ENCODE measurements around the gene NCBP2L. TPM values are rescaled to one million over a fixed set of nuclear protein-coding genes. Genes with fewer than 3 reads are reported as not detected.

Gene NCBP2L
- total RNA-seq, 1 donor from 2014 or later = not detected

DNA sequence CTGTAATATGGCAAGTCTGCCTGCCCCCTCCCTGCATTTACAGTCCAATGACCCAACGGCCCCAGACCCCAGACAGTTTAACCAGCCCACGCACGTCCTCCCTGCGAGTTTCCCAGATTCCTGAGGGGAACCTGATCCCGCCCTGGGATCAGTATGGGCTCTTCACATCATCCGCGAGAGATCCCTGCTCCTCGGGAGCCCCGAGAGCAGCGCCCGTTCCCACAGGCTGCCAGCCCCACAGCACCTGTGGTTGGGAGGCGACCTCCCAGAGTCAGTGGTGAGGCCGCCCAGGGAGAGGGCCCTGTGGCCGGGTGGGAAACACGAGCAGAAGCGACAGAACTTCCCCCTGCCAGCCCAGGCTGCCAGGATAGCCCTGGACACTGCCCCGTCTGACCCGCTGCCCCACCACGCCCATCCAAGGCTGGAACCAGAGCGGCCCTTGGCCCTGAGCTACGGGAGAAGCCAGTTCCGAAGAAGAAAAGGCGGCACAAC, 34.8 kb upstream of the NCBP2L start:
- intact Hi-C loops (cut with micrococcal nuclease) = loop anchor here (1.0 to 5.0 kb wide), 3 partner anchors 24 to 70 kb away; partner anchors contain the start of genes NCBP2L and TSC22D3

DNA sequence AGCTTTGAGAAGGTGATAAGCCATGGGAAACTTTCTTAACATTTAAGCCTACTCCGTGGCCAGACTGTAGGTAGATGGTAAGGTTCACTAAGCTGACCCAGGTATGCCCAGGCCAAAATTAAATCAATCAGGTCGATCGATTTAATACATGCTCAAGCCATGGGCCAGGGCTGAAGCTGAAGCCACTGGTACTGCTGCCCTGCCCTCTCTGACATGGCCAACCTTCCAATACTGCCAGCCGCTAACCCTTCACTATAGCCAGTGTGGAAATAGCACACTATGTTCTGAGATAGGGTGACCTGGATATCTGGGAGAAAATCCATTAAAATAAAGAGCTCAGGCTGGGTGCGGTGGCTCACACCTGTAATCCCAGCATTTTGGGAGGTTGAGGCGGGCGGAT, 33.5 kb upstream of the NCBP2L start:
- peaks cover 15% of the 10 kb centered on the region for H3K4me1 Mint-ChIP-seq
- intact Hi-C loops (cut with micrococcal nuclease) = loop anchor here (2.0 to 5.0 kb wide), 2 partner anchors 33 to 71 kb away; partner anchors contain the start of genes NCBP2L and TSC22D3
- peaks cover 3% of the 10 kb centered on the region for H3K36me3 Mint-ChIP-seq (ENCODE audit: low read depth)
- H3K4me3 Mint-ChIP-seq = no peak overlapping the region
- no peaks in the 10 kb centered on the region for H3K9me3 Mint-ChIP-seq
- no peak for DNase-seq
- H3K27me3 Mint-ChIP-seq = peaks cover 2% of the 10 kb centered on the region
- H3K27ac Mint-ChIP-seq = no peak overlapping the region

More for the DNA sequence above, 34.8 kb upstream of the NCBP2L start:
- Mint-ChIP-seq H3K4me1 (peaks cover 15% of the 10 kb centered on the region), H3K9me3 (no peaks in the 10 kb centered on the region), H3K4me3 (peak overlapping the region; percentile 89), H3K27ac (peak overlapping the region; percentile 99), H3K36me3 (ENCODE audit: low read depth) (peaks cover 3% of the 10 kb centered on the region), H3K27me3 (peaks cover 2% of the 10 kb centered on the region)
- DNase-seq = no peak

DNA sequence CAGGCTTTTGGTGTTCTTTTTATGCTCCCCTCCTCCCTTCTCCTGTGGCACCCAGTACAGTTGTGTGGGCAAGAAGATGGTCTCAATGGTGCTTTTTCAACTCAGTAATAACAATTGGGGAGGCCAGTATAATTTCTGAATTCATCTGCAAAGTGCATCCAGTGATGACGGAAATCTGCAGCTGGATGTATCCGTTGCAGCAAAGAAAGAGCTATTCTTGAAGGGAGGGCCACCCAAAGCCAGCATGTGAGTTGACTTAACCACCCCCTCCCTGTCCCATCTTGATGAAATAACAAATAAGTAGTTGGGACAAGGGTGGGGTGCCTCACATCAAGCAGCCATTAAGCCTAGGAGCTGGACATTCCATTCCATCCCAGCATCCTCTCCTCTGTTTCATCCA, 32.7 kb upstream of the NCBP2L start:
- no peaks in the 10 kb centered on the region for H3K9me3 Mint-ChIP-seq

DNA sequence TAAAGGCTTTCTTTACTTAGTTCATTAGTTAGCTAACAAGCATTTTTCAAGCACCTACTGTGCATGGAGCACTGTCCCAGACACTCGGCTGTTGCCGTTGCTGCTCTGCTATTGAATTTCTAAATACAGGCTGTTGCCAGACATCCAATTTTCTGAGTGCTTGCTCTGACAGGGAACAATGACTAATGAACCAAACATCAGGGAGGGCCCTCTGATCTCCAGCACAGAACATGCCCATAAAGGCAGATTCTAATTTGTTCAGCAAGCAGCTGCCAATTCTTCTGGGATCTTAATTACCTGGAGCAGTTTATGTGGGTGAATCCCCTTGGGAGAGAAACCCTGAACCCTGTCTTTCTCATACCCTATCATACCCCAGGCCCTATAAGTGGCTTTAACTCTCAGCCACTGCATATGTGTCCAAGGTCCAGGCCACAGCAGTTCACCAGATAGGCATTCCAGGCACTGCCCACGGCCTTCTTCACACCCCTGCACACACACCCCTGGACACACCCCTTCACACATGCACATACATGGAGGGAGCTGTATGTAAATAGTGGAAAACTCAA, 29.9 kb upstream of the NCBP2L start:
- no peaks in the 10 kb centered on the region for H3K27me3 Mint-ChIP-seq
- H3K9me3 Mint-ChIP-seq = no peaks in the 10 kb centered on the region
- no peaks in the 10 kb centered on the region for H3K4me1 Mint-ChIP-seq
- no peaks in the 10 kb centered on the region for H3K36me3 Mint-ChIP-seq (ENCODE audit: low read depth)
- H3K4me3 Mint-ChIP-seq = no peak overlapping the region
- intact Hi-C loops (cut with micrococcal nuclease) = no loop called here
- DNase-seq = no peak
- H3K27ac Mint-ChIP-seq = no peak overlapping the region

More for the DNA sequence above, 32.7 kb upstream of the NCBP2L start:
- peaks cover 15% of the 10 kb centered on the region for H3K4me1 Mint-ChIP-seq
- H3K27me3 Mint-ChIP-seq = peaks cover 2% of the 10 kb centered on the region
- no peak for DNase-seq
- H3K36me3 Mint-ChIP-seq (ENCODE audit: low read depth) = peaks cover 3% of the 10 kb centered on the region
- no peak overlapping the region for H3K4me3 Mint-ChIP-seq
- H3K27ac Mint-ChIP-seq = no peak overlapping the region
- intact Hi-C loops (cut with micrococcal nuclease) = loop anchor here (5.0 kb wide), 1 partner anchor 32 kb away; the partner anchor contains the start of genes NCBP2L and TSC22D3

DNA sequence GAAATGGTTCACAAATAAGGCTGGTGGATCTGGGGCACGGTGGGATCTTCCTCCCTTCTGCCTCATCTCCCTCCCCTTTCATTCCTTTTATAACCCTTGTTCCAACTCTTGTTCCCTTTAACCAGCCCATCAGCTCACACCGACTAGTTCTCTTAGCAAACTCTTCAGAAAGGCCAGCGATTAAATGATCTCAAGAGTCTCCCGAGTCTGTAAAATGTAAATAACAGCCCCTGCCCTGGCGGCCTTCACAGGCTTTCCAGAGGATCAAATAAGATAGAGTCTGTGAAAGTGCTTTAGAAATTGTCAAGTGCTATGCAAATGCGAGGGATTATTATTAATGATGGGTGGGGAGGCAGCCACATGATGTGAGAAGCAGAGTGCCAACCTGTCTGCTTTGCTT, 29.0 kb upstream of the NCBP2L start:
- Mint-ChIP-seq H3K27ac (no peak overlapping the region), H3K27me3 (no peaks in the 10 kb centered on the region), H3K9me3 (no peaks in the 10 kb centered on the region), H3K36me3 (ENCODE audit: low read depth) (no peaks in the 10 kb centered on the region), H3K4me1 (no peaks in the 10 kb centered on the region), H3K4me3 (no peak overlapping the region)
- intact Hi-C loops (cut with micrococcal nuclease) = no loop called here
- DNase-seq = no peak

DNA sequence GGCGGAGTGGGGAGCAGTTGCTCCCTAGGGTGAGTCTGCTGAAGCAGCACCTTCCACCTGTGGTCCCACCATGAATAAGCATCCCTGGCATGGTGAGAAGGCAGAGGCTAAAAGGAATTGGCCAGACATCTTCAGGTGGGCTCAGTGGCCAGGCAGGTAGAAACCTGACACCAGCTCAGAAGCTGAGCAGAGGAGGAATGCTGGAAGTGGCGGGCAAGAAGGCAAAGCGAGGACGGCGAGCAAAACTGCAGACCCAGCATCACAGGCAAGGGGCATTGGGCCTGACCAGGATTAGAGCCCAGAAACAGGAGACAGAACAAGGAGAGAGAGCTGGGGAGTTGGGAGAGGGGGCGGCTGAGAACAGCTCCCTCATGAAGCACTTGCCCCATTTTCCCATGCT, 27.3 kb upstream of the NCBP2L start:
- intact Hi-C loops (cut with micrococcal nuclease) = no loop called here
- Mint-ChIP-seq H3K27me3 (no peaks in the 10 kb centered on the region), H3K4me3 (no peak overlapping the region), H3K9me3 (no peaks in the 10 kb centered on the region), H3K4me1 (peaks cover 2% of the 10 kb centered on the region), H3K27ac (no peak overlapping the region), H3K36me3 (ENCODE audit: low read depth) (no peaks in the 10 kb centered on the region)
- DNase-seq = no peak

DNA sequence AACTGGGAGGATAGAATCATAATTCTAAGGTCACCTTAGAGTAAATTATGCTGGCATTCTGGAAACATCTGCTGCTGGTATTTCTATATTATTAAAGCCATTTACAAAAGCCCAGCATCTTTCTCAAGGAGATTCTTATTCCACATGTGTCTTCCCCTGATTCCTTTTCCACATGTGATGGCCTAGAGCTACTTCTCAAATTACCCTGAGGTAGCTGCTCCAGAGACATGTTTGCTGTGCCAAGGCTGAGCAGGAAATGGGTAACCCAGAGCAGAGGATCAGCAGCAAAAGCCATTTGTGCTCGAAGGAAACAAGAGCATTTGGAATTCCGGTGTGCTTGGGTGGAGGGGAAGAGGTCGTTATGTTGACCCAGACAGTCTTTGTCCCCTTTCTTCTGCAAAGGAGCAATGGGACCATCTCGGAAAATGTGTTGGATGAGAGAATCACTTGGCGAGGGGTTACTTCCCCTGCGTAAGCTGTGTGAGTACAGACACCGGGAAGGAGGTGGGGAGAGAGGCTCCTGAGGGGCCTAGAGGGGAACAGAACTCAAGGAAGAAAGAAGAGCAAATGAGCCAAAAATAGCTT, 26.6 kb upstream of the NCBP2L start:
- Mint-ChIP-seq H3K27ac (no peak overlapping the region), H3K9me3 (no peaks in the 10 kb centered on the region), H3K27me3 (no peaks in the 10 kb centered on the region), H3K36me3 (ENCODE audit: low read depth) (no peaks in the 10 kb centered on the region), H3K4me3 (no peak overlapping the region), H3K4me1 (peaks cover 6% of the 10 kb centered on the region)
- intact Hi-C loops (cut with micrococcal nuclease) = no loop called here
- DNase-seq = no peak

DNA sequence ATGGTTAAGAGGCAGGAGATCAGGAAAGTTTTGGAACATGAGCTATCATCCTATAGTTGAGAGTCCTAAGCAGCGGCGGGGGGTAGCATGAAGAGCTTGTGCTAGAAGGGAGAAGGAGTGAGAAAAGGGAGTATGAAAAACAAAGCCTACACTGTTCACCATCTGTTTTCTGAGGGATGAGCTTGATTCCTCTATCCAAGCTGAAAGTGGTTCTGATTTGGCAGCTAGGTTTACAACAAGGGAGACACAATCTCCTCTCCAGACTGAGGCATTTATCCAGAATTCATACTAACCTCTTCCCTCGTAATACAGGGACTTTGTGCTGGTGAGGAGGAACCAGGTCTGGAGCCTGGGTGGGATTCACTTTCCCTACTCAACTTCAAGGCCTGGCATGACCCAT, 25.5 kb upstream of the NCBP2L start:
- H3K9me3 Mint-ChIP-seq = no peaks in the 10 kb centered on the region
- H3K4me1 Mint-ChIP-seq = peaks cover 6% of the 10 kb centered on the region
- H3K27ac Mint-ChIP-seq = peak overlapping the region; percentile 29
- intact Hi-C loops (cut with micrococcal nuclease) = no loop called here
- DNase-seq = no peak
- no peak overlapping the region for H3K4me3 Mint-ChIP-seq
- no peaks in the 10 kb centered on the region for H3K27me3 Mint-ChIP-seq
- no peaks in the 10 kb centered on the region for H3K36me3 Mint-ChIP-seq (ENCODE audit: low read depth)

DNA sequence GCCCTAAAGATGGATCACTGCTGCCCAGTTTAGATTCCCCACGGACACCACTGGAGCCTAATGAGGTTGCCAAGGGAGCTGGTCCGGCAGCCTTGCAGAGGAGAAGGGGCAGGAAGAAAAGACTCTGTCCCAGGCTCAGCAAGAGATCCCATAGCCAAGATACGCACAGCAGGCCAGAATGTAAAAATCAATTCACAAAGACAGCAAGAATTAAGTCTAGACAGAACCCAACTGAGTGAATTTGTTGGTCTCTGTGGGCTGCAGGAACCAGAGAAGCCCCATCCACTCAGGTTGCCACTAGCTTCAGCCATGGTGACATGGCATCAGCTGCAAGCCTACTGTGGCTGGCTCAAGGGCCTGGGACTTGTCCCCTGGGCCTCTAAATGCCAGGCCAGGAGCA, 24.8 kb upstream of the NCBP2L start:
- Mint-ChIP-seq H3K27me3 (no peaks in the 10 kb centered on the region), H3K36me3 (ENCODE audit: low read depth) (no peaks in the 10 kb centered on the region), H3K4me3 (no peak overlapping the region), H3K27ac (no peak overlapping the region), H3K4me1 (peaks cover 6% of the 10 kb centered on the region), H3K9me3 (no peaks in the 10 kb centered on the region)
- intact Hi-C loops (cut with micrococcal nuclease) = no loop called here
- DNase-seq = no peak

DNA sequence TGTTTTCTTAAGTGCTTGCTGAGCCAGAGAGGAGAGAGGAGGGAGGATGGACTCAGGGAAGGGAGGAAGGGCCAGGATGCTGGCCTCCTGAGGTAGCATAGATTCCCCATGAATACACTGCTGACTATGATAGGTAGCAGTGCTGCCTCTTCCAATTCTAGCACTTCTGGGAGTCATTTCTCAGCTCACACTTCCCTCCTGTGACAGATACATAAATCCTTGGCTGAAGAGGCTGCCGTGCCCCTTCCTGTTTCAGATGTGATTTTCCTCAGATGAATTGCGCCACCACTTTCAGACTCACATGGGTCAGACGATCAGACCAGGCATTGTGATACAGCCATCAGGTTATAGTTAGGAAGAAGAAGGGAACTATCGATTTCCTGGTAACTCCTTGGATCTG, 24.3 kb upstream of the NCBP2L start:
- intact Hi-C loops (cut with micrococcal nuclease) = no loop called here
- Mint-ChIP-seq H3K36me3 (ENCODE audit: low read depth) (no peaks in the 10 kb centered on the region), H3K9me3 (no peaks in the 10 kb centered on the region), H3K4me3 (no peak overlapping the region), H3K4me1 (peaks cover 6% of the 10 kb centered on the region), H3K27me3 (no peaks in the 10 kb centered on the region), H3K27ac (no peak overlapping the region)
- no peak for DNase-seq

DNA sequence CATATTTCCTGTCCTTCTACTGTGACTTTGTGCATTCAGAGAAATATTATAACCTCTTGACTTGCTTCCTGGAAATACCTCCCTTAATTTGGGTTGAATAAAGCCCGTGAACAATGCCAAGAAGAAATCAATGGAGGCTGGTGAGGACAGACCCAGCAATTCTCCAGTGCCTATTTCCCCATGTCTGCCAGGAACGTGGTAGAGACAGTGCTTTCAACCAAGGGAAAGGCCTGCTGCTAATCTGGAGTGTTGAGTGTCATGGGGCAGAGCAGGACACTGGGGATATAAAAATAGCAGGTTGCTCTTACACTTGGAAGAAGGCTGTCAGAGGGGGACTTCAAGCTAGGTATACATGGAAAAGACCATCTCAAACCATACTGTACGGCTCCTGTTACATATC, 21.8 kb upstream of the NCBP2L start:
- H3K27me3 Mint-ChIP-seq = no peaks in the 10 kb centered on the region
- no peak overlapping the region for H3K4me3 Mint-ChIP-seq
- H3K27ac Mint-ChIP-seq = no peak overlapping the region
- peaks cover 6% of the 10 kb centered on the region for H3K4me1 Mint-ChIP-seq
- intact Hi-C loops (cut with micrococcal nuclease) = no loop called here
- DNase-seq = no peak
- no peaks in the 10 kb centered on the region for H3K36me3 Mint-ChIP-seq (ENCODE audit: low read depth)
- H3K9me3 Mint-ChIP-seq = no peaks in the 10 kb centered on the region

DNA sequence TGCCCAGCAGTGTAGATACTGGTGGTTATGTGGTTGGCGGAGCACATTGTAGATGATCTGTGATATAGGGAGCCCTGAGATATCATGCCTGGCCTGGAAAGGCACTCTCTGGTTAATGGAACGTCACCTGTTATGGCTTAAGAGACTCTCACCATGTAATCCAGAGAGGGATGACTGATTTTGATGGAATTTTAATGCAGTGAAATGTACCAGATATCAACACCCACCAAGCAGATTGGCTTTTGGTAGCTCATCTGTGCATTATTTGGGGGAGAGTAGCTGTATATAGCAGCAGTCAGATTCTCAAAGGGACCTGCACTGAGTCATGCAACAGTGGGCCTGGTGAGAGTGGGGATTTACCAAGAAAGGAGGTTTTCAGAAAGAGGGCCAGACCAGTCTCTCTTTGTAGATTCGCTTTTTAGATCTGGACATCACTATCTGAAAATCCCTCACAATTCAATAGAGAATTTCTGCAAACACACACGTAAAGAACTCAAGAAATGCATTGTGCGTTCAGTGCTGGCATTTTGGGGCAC, 19.2 kb upstream of the NCBP2L start:
- DNase-seq = no peak
- Mint-ChIP-seq H3K27me3 (no peaks in the 10 kb centered on the region), H3K36me3 (ENCODE audit: low read depth) (no peaks in the 10 kb centered on the region), H3K27ac (no peak overlapping the region), H3K4me3 (no peak overlapping the region), H3K9me3 (no peaks in the 10 kb centered on the region), H3K4me1 (peaks cover 6% of the 10 kb centered on the region)
- intact Hi-C loops (cut with micrococcal nuclease) = no loop called here

DNA sequence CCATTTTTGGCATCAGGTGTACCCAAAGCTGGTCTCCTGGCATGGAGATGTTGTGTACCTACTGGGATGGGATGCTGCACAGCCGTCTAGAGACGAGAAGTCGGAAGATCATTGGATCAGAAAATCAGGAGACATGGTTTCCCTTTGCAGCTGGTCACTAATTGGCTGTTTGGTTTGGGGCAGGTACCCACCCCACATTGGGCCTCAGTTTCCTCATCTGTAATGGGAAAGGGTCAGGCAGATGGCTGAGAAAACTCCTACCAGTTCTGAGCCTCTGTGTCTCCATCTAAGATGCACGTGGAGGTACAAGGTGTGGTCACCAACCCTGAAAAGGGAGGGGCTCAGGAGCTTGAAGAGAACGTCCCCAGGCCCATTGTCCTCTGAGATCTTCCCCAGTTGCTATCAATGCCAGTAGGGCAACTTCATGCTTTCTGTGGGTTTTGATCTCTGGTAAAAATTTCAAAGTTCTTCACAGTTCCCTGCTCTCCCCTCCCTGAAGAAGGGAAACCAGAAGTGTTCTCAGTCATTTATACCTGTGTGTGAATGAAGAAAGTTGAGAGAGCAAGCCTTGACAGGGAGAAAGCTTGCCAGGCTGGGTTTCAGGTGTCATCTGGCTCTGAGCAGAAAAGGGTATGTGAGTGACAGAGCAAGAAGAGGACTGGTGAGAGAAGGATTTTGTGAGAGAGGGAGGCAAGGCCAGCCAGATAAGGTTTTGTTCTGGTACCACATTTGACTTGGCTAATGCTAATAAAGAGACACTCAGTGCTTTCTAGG, 17.0 kb upstream of the NCBP2L start:
- DNase-seq = no peak
- H3K4me3 Mint-ChIP-seq = no peak overlapping the region
- H3K27ac Mint-ChIP-seq = no peak overlapping the region
- peaks cover 2% of the 10 kb centered on the region for H3K4me1 Mint-ChIP-seq
- no peaks in the 10 kb centered on the region for H3K36me3 Mint-ChIP-seq (ENCODE audit: low read depth)
- peaks cover 1% of the 10 kb centered on the region for H3K27me3 Mint-ChIP-seq
- no peaks in the 10 kb centered on the region for H3K9me3 Mint-ChIP-seq
- intact Hi-C loops (cut with micrococcal nuclease) = no loop called here

DNA sequence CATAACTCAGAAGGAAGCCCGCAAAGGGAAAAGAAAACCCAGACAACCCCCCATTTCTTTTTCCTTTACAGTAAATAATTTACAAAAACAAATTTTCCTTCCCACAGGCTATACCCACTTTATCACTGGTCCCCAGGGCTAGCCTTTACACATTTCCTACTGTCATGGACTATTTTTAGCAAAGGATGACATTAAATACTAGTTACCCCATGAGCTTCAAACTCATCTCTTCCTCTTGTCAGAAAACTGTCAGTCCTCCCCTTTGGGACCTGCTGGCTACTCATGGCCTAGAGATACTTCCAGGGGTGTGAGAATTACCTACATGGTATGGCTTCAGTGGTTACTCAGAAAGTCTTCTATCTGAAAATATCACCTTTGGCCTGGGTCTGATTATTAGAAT, 13.9 kb upstream of the NCBP2L start:
- Mint-ChIP-seq H3K4me3 (no peak overlapping the region), H3K4me1 (no peaks in the 10 kb centered on the region), H3K27ac (no peak overlapping the region), H3K9me3 (no peaks in the 10 kb centered on the region), H3K36me3 (ENCODE audit: low read depth) (no peaks in the 10 kb centered on the region), H3K27me3 (peaks cover 1% of the 10 kb centered on the region)
- intact Hi-C loops (cut with micrococcal nuclease) = no loop called here
- no peak for DNase-seq

Data from activated CD4-positive, alpha-beta T cell treated with anti-CD3 and anti-CD28 coated beads, Interleukin-2, amount 10 ng/mL, durations not matched to agents 24 days and 14 days (primary cell).